ENCODE measurements around the gene FASTKD3. TPM values are rescaled to one million over a fixed set of nuclear protein-coding genes. Genes with fewer than 3 reads are reported as not detected.

The FASTKD3 gene
- total RNA-seq, 1 donor from 2014 or later: 11.1 TPM

GRCh38 chr5:7878381-7878873 lies 9.6 kb upstream of the FASTKD3 start:
- no peak for TF ChIP-seq CTCF (IDR thresholded peaks at IDR 0.05; ENCODE audit: unreplicated experiment)
- no peak for DNase-seq (ENCODE audit: low spot score, unreplicated experiment)
- Mint-ChIP-seq H3K27me3 (no peaks in the 10 kb centered on the region), H3K4me1 (ENCODE audit: low read depth) (peaks cover 9% of the 10 kb centered on the region), H3K36me3 (ENCODE audit: insufficient read depth) (peaks cover 16% of the 10 kb centered on the region), H3K4me3 (ENCODE audit: low read depth) (no peak overlapping the region), H3K9me3 (ENCODE audit: low read depth) (no peaks in the 10 kb centered on the region), H3K27ac (no peak overlapping the region)

- Mint-ChIP-seq H3K36me3 (ENCODE audit: insufficient read depth) (peaks cover 16% of the 10 kb centered on the region), H3K27ac (no peak overlapping the region), H3K9me3 (ENCODE audit: low read depth) (no peaks in the 10 kb centered on the region), H3K4me1 (ENCODE audit: low read depth) (peaks cover 9% of the 10 kb centered on the region), H3K27me3 (no peaks in the 10 kb centered on the region), H3K4me3 (ENCODE audit: low read depth) (no peak overlapping the region)
- TF ChIP-seq CTCF (IDR thresholded peaks at IDR 0.05; ENCODE audit: unreplicated experiment): no peak
- DNase-seq (ENCODE audit: low spot score, unreplicated experiment): no peak
Measured at GRCh38 chr5:7877851-7878250, 9.0 kb upstream of the FASTKD3 start.

GRCh38 chr5:7876867-7877266 lies 8.0 kb upstream of the FASTKD3 start:
- H3K27me3 Mint-ChIP-seq: no peaks in the 10 kb centered on the region

GRCh38 chr5:7875151-7875550 lies 6.3 kb upstream of the FASTKD3 start:
- TF ChIP-seq CTCF (IDR thresholded peaks at IDR 0.05; ENCODE audit: unreplicated experiment): no peak
- Mint-ChIP-seq H3K27ac (no peak overlapping the region), H3K9me3 (ENCODE audit: low read depth) (no peaks in the 10 kb centered on the region), H3K4me3 (ENCODE audit: low read depth) (no peak overlapping the region), H3K4me1 (ENCODE audit: low read depth) (peaks cover 14% of the 10 kb centered on the region), H3K27me3 (no peaks in the 10 kb centered on the region), H3K36me3 (ENCODE audit: insufficient read depth) (peaks cover 8% of the 10 kb centered on the region)
- DNase-seq (ENCODE audit: low spot score, unreplicated experiment): no peak

More at GRCh38 chr5:7876867-7877266, 8.0 kb upstream of the FASTKD3 start:
- peaks cover 15% of the 10 kb centered on the region for H3K36me3 Mint-ChIP-seq (ENCODE audit: insufficient read depth)
- no peak for DNase-seq (ENCODE audit: low spot score, unreplicated experiment)
- H3K4me3 Mint-ChIP-seq (ENCODE audit: low read depth): no peak overlapping the region
- peaks cover 9% of the 10 kb centered on the region for H3K4me1 Mint-ChIP-seq (ENCODE audit: low read depth)
- H3K27ac Mint-ChIP-seq: no peak overlapping the region
- H3K9me3 Mint-ChIP-seq (ENCODE audit: low read depth): no peaks in the 10 kb centered on the region
- no peak for TF ChIP-seq CTCF (IDR thresholded peaks at IDR 0.05; ENCODE audit: unreplicated experiment)

- H3K9me3 Mint-ChIP-seq (ENCODE audit: low read depth): no peaks in the 10 kb centered on the region
- no peak for TF ChIP-seq CTCF (IDR thresholded peaks at IDR 0.05; ENCODE audit: unreplicated experiment)
- peaks cover 8% of the 10 kb centered on the region for H3K36me3 Mint-ChIP-seq (ENCODE audit: insufficient read depth)
- peaks cover 18% of the 10 kb centered on the region for H3K4me1 Mint-ChIP-seq (ENCODE audit: low read depth)
- H3K27ac Mint-ChIP-seq: no peak overlapping the region
- no peak overlapping the region for H3K4me3 Mint-ChIP-seq (ENCODE audit: low read depth)
- no peak for DNase-seq (ENCODE audit: low spot score, unreplicated experiment)
- H3K27me3 Mint-ChIP-seq: no peaks in the 10 kb centered on the region
Measured at GRCh38 chr5:7874639-7875038, 5.8 kb upstream of the FASTKD3 start.

Measured in progenitor cell of endocrine pancreas (in vitro differentiated cells).